ENCODE results near the gene CYS1. TPM values are rescaled to one million over a fixed set of nuclear protein-coding genes. Genes with fewer than 3 reads are reported as not detected.

Gene CYS1
- total and polyA plus RNA-seq, 2 of the 8 experiments (the other 6 are each of a cell fraction or from before 2014, with no cell fraction given): 0.09 to 0.13 TPM

- TF ChIP-seq RBBP5 (IDR thresholded peaks at IDR 0.05; ENCODE audit: borderline replicate concordance, low read depth, low read length) (no peak), MAFK (IDR thresholded peaks at IDR 0.05; ENCODE audit: low read depth, low read length) (no peak), SAP30 (IDR thresholded peaks at IDR 0.05; ENCODE audit: insufficient read depth, insufficient replicate concordance, low read length) (no peak), TAF1 (IDR thresholded peaks at IDR 0.05; ENCODE audit: low read depth, low read length) (no peak), RNF2 (IDR thresholded peaks at IDR 0.05; ENCODE audit: borderline replicate concordance, low read depth, low read length, missing control alignments, poor library complexity, severe bottlenecking) (no peak), KDM4A (IDR thresholded peaks at IDR 0.05; ENCODE audit: low read depth, low read length, severe bottlenecking) (no peak)
Observed at GRCh38 chr2:10089565-10090190, 9.5 kb upstream of the CYS1 start (continued).

Measured in H1 (cell line).